Activated CD4-positive, alpha-beta T cell treated with anti-CD3 and anti-CD28 coated beads, Interleukin-2, amount 10 ng/mL, durations not matched to agents 7 days and 5 days (primary cell): Measurements from ENCODE around the gene DHRS2. TPM values are rescaled to one million over a fixed set of nuclear protein-coding genes. Genes with fewer than 3 reads are reported as not detected.

Source experiments
- CTCF ChIA-PET: fragments of 350-600 bp; sonication (Branson Sonifier 250); formaldehyde crosslinking; loops from one replicate; lab custom pipeline; 2021; ENCODE audit warnings: antibody characterized with exemption; lab: Charles Lee
- POLR2A ChIA-PET: fragments of 350-600 bp; sonication (Branson Sonifier 250); formaldehyde crosslinking; loops from one replicate; lab custom pipeline; 2021; ENCODE audit warnings: antibody characterized with exemption; lab: Charles Lee
- DNase-seq: peaks from one replicate; pipeline ENCODE4 v3.0.0-alpha.2; 2020
- H3K27ac Mint-ChIP-seq: one replicate; pipeline ENCODE4 v1.8.0; 2021; ENCODE audit warnings: mild to moderate bottlenecking, moderate library complexity, mixed read lengths
- H3K27me3 Mint-ChIP-seq: one replicate; pipeline ENCODE4 v1.8.0; 2021; ENCODE audit warnings: mixed read lengths
- H3K36me3 Mint-ChIP-seq: one replicate; pipeline ENCODE4 v1.8.0; 2021; ENCODE audit warnings: low read depth, mixed read lengths
- H3K4me1 Mint-ChIP-seq: one replicate; pipeline ENCODE4 v1.8.0; 2021; ENCODE audit warnings: mixed read lengths
- H3K4me3 Mint-ChIP-seq: one replicate; pipeline ENCODE4 v1.8.0; 2021; ENCODE audit warnings: mild to moderate bottlenecking, moderate library complexity, mixed read lengths
- H3K9me3 Mint-ChIP-seq: one replicate; pipeline ENCODE4 v1.8.0; 2021; ENCODE audit warnings: mixed read lengths
- total RNA-seq, 2 experiments: library from RNA; stranded (reverse); gene quantifications; one replicate each; pipeline ENCODE4 v1.2.3, GENCODE V29; 2021

DHRS2 gene
- total RNA-seq, 2 experiments from 2014 or later, result 0.44 to 0.50 TPM

DNA sequence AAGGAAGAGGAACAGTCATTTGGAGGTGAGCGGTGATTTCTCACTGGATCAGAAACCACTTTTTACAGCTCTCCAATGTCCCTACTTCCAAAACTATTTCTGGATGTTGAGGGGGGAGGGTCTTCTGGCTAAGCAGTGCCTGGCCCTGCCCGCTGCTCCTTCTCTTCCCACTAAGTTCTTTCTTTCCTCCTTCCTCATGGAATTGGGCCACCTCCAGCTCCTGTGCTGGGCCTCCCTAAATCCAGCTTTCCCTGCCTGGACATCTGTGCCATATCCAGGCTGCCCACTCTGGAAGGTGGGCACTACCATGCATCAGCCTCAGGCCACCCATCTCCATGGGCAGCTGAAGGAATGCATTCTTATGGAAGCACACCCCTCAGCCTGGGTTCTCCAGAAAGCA, 11.5 kb downstream of the DHRS2 start:
- Mint-ChIP-seq H3K27ac (no peak overlapping the region), H3K9me3 (no peaks in the 10 kb centered on the region), H3K27me3 (no peaks in the 10 kb centered on the region), H3K4me1 (no peaks in the 10 kb centered on the region), H3K4me3 (no peak overlapping the region), H3K36me3 (no peaks in the 10 kb centered on the region)
- ChIA-PET POLR2A (no interaction called here), CTCF (interaction anchor here (0.7 kb wide), 1 partner anchor 10 kb away, joined by 3 read pairs; no protein-coding TSS in a partner anchor)
- DNase-seq, result no peak

DNA sequence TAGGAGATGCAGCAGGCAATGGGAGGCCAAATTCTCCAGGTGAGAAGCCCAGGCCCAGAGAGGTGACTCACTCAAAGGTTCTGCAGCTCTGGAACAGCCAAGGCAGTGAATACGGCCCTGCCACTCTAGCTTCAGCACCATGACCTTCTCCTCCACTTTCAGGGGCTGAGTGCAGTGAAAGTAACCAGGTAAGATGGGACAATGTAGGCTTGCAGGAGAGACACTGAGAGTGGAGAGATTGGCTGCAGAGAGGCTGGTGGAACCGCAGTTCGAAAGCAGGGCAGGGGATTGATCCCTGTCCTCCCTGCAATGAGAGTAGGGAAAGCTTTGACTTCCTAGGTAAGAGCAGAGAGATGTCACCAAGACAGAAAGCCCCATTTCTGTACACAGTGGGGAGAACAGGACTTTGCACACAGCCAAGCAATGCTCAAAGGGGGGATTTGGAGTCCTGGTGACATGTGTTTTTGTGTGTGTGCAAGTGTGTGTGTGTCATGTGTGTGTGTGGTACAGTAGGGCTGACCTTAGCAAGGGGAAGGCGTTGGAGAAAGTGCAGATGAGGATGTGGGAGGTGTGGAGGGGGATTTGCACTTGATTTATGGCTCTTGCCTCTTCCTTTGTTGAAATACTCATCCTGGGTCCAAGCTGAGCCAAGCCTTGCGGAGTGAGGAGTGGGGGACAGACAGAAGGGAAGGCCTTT, 12.7 kb downstream of the DHRS2 start:
- H3K27me3 Mint-ChIP-seq, result no peaks in the 10 kb centered on the region
- H3K36me3 Mint-ChIP-seq, result no peaks in the 10 kb centered on the region
- CTCF ChIA-PET, result interaction anchor here (0.6 kb wide), 1 partner anchor 207 kb away, joined by 3 read pairs; no protein-coding TSS in a partner anchor
- DNase-seq, result no peak
- H3K4me3 Mint-ChIP-seq, result no peak overlapping the region
- POLR2A ChIA-PET, result no interaction called here
- H3K4me1 Mint-ChIP-seq, result no peaks in the 10 kb centered on the region
- no peaks in the 10 kb centered on the region for H3K9me3 Mint-ChIP-seq
- H3K27ac Mint-ChIP-seq, result no peak overlapping the region

DNA sequence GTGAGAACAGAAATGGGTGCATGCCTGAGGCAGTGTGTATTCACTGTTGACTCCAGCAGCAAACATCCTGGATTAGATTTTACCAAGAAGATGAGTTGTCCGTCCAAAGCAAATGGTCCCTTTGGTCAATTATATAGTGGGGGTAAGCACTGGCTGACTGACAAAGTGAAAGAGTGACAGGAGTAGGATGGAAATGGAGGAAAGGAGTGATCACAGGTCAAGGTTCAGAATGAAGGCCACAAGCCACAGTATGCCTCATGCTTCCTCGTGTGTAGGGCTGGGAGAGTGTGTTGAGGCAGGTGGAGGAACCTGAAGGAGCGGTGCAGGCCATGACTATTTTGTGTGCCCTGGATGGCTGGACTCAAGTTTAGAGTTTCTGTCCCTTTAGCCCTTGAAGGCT, 14.3 kb downstream of the DHRS2 start:
- POLR2A ChIA-PET, result no interaction called here
- no peak overlapping the region for H3K4me3 Mint-ChIP-seq
- no peaks in the 10 kb centered on the region for H3K4me1 Mint-ChIP-seq
- no peaks in the 10 kb centered on the region for H3K27me3 Mint-ChIP-seq
- H3K36me3 Mint-ChIP-seq, result no peaks in the 10 kb centered on the region
- no peak overlapping the region for H3K27ac Mint-ChIP-seq
- CTCF ChIA-PET, result no interaction called here
- no peak for DNase-seq
- no peaks in the 10 kb centered on the region for H3K9me3 Mint-ChIP-seq

DNA sequence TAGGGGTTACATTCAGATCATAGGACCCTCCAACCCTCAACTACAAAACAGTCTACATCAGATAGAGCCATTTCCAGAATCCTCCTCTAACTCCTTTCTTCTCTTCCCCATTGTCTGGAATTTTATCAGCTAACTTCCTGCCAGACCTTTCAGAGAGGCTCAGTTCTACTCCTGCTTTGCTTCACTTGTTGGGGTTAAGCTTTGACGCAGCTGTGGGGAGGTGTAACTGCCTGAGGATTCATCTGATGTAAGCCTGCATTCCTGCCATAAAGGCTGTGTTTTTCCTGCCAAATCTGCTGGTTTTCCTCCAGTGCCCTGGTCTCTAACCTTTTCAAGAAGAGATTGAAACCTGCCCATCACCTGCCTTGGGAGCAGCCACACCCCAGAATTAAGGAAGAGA, 16.9 kb downstream of the DHRS2 start:
- Mint-ChIP-seq H3K27me3 (no peaks in the 10 kb centered on the region), H3K36me3 (no peaks in the 10 kb centered on the region), H3K4me1 (no peaks in the 10 kb centered on the region), H3K4me3 (no peak overlapping the region), H3K27ac (no peak overlapping the region), H3K9me3 (no peaks in the 10 kb centered on the region)
- no peak for DNase-seq
- CTCF ChIA-PET, result interaction anchor here (1.7 kb wide), 1 partner anchor 21 kb away, joined by 4 read pairs; no protein-coding TSS in a partner anchor
- POLR2A ChIA-PET, result no interaction called here

DNA sequence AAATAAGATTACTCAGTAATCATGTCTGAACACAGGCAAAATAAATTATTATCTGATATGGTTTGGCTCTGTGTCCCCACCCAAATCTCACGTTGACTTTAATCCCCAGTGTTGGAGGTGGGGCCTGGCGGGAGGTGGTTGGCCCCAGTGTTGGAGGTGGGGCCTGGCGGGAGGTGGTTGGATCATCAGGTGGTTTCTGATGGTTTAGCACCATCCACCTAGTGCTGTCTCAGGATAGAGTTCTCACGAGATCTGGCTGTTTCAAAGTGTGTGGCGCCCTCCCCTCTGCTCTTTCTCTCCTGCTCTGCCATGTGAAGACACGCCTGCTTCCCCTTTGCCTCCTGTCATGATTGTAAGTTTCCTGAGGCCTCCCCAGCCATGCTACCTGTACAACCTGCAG, 18.1 kb downstream of the DHRS2 start:
- Mint-ChIP-seq H3K9me3 (no peaks in the 10 kb centered on the region), H3K4me3 (no peak overlapping the region), H3K27me3 (no peaks in the 10 kb centered on the region), H3K4me1 (no peaks in the 10 kb centered on the region), H3K36me3 (no peaks in the 10 kb centered on the region), H3K27ac (no peak overlapping the region)
- no peak for DNase-seq
- CTCF ChIA-PET, result no interaction called here
- POLR2A ChIA-PET, result no interaction called here

DNA sequence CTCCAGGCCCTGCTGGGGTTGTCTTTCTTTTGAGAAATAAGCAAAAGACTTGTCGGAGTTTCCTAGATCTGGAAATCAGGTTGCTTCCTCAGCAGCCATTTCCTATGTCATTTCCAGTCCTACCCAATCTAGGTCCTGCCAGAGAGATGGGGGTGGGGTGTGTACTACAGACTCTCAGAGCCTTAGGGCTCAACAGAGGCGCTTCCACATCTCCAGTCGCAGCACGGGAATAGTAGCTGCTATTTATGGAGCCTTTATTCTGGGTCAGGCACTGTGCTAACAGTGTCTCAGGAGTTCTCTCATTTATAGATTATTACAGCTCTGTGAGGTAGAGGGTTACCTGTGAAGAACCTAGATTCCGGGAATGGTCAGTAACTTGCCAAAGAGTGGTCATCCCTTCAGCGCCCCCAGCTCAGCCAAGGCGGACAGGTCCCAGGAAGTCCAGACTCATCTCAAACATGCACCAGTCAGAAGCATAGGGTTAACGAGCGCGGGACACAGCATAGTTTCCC, 21.9 kb downstream of the DHRS2 start:
- ChIA-PET POLR2A (no interaction called here), CTCF (no interaction called here)
- H3K4me3 Mint-ChIP-seq, result no peak overlapping the region
- no peaks in the 10 kb centered on the region for H3K27me3 Mint-ChIP-seq
- no peaks in the 10 kb centered on the region for H3K4me1 Mint-ChIP-seq
- no peaks in the 10 kb centered on the region for H3K36me3 Mint-ChIP-seq
- no peaks in the 10 kb centered on the region for H3K9me3 Mint-ChIP-seq
- no peak overlapping the region for H3K27ac Mint-ChIP-seq
- no peak for DNase-seq

DNA sequence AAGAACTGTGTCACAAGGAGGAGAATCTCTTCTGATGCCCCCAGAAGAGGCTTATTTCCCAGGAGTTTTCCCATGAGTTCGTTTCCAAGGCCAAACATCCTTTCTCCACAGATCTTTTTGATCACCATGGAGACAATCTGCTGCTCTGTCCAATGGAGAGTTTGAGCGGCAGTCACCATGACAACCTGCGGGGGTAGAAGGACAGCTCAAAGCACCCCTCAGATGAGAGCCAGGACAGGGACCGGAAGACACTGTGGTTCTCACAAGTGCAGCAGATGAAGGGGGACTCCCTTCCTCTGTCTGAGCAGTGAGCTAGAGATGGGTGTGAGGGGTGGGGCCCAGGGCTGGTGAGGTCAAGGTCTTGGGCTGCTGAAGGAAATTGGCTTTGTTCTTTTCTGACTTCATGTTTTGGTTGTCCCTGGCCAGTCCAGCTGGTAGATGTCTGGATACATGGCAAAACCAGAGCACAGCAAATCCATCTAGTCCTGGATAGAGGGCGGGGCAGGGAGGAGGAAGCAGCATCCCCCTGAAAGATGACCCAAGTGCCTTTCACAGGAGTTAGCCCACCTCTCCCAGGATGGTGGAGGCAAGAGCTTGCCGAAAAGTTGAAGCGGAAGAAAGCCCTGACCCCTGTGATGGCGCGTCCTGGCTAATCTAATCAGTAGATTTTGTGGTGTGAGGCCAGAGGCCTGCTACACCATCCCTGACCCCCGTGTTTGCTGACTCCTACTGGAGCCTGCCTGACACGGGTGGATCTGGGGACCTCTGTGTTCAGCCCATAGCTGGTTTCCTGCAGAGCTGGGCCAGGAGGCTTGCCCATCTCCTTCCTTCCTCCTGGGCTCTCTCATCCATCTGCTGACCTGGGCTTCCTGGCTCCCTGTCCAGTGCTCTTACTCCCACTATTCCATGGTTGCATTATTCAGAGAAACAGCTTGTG, 24.4 kb downstream of the DHRS2 start:
- ChIA-PET CTCF (interaction anchor here (1.2 kb wide), 1 partner anchor 22 kb away, joined by 5 read pairs; no protein-coding TSS in a partner anchor), POLR2A (no interaction called here)
- Mint-ChIP-seq H3K4me3 (no peak overlapping the region), H3K27ac (no peak overlapping the region), H3K4me1 (no peaks in the 10 kb centered on the region), H3K27me3 (no peaks in the 10 kb centered on the region), H3K36me3 (no peaks in the 10 kb centered on the region), H3K9me3 (no peaks in the 10 kb centered on the region)
- no peak for DNase-seq

DNA sequence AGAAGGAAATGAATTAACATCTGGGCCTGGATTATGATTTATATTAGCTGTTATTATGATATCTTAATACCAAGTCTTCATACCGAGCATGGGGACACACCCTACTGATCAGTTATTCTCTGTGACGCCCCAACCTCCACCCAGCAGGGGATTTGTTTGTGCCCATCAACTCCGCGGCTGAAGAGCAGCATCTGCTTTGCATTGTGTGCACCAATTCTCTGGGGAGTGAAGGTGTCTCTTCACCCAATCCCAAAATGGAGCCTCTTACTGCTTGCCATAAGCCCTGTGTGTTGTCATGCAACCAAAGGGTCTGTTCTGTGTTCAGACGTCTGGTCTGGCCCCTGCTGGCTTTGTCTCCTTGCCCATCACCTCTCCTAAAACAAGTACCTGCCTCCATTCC, 25.4 kb downstream of the DHRS2 start:
- no peaks in the 10 kb centered on the region for H3K9me3 Mint-ChIP-seq
- ChIA-PET POLR2A (no interaction called here), CTCF (interaction anchor here (1.2 kb wide), 1 partner anchor 21 kb away, joined by 5 read pairs; no protein-coding TSS in a partner anchor)
- no peaks in the 10 kb centered on the region for H3K4me1 Mint-ChIP-seq
- H3K27ac Mint-ChIP-seq, result no peak overlapping the region
- H3K4me3 Mint-ChIP-seq, result no peak overlapping the region
- no peak for DNase-seq
- no peaks in the 10 kb centered on the region for H3K27me3 Mint-ChIP-seq
- H3K36me3 Mint-ChIP-seq, result no peaks in the 10 kb centered on the region

DNA sequence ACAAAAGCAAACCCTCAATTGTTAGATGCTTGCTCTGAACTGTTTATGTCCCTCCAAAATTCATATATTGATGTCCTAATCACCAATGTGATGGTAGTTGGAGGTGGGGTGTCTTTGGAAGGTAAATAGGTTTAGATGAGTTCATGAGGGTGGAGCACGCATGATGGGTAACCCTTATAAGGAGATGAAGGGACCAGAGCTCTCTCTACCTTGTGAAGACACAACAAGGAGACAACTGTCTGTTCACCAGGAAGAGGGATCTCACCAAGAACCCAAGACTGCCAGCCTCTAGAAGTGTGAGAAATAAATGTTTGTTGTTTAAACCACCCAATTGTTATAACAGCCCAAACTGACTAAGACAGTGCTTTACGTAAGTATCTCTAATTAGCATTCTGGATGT, 27.0 kb downstream of the DHRS2 start:
- CTCF ChIA-PET, result no interaction called here

DNA sequence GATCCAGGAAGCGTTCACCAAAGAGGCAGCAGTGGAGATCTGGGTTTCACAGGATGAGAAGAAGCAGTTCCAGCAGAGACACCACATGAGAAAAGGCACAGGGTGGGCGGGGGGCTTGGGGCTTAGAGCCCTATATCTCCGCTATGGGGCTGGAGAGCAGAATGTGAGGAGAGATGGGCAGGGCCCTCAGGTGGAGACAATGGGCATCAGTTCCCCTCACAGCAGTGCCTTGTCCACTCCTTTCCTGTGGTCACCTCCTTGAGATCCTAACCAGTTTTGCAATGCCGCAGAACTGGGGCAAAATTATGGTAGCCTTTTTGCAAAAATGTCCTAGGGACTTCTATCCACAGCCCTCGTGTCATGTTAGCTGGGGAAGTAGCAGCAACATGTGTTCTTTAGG, 27.5 kb downstream of the DHRS2 start:
- ChIA-PET POLR2A (no interaction called here), CTCF (no interaction called here)

More for the DNA sequence above, 27.0 kb downstream of the DHRS2 start:
- no peak for DNase-seq
- POLR2A ChIA-PET, result no interaction called here
- H3K4me1 Mint-ChIP-seq, result no peaks in the 10 kb centered on the region
- H3K27me3 Mint-ChIP-seq, result peaks cover 3% of the 10 kb centered on the region
- H3K36me3 Mint-ChIP-seq, result no peaks in the 10 kb centered on the region
- H3K27ac Mint-ChIP-seq, result no peak overlapping the region
- H3K9me3 Mint-ChIP-seq, result no peaks in the 10 kb centered on the region
- no peak overlapping the region for H3K4me3 Mint-ChIP-seq

DNA sequence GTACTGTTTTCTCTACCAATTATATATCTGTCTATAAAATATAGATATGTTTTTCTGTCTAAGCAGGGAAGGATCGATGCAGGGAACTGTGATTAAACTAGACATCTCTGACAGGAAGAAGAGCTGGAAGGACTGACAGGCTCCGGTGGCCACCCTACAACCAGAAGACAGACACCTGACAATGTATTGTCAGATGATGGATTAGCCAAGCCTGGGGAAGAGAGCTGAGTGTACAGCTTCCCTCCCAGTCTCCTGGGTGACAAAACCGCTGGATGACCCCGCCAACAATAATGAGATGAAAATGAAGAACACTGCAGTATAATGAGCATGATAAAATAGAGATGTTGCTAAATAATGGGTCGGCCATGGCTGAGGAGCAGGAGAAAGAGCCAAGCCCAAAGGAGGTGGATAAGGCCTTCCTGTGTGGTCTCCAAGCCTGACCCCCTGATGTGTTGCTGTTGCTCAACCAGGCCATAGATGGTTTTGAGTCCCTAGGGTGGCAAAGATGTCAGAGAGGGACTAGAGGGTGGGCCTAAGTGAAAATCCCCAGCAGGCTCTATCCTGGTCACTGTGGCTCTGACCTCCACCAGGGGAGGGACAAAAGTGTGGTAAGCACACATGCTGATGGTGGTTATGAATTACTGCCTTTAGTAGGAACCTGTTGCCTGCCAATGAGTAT, 28.2 kb downstream of the DHRS2 start:
- Mint-ChIP-seq H3K4me3 (no peak overlapping the region), H3K9me3 (no peaks in the 10 kb centered on the region), H3K4me1 (no peaks in the 10 kb centered on the region), H3K27me3 (peaks cover 3% of the 10 kb centered on the region), H3K36me3 (no peaks in the 10 kb centered on the region), H3K27ac (no peak overlapping the region)
- DNase-seq, result no peak
- POLR2A ChIA-PET, result no interaction called here
- CTCF ChIA-PET, result no interaction called here

More for the DNA sequence above, 27.5 kb downstream of the DHRS2 start:
- Mint-ChIP-seq H3K9me3 (no peaks in the 10 kb centered on the region), H3K27me3 (peaks cover 3% of the 10 kb centered on the region), H3K4me3 (no peak overlapping the region), H3K36me3 (no peaks in the 10 kb centered on the region), H3K27ac (no peak overlapping the region), H3K4me1 (no peaks in the 10 kb centered on the region)
- no peak for DNase-seq

DNA sequence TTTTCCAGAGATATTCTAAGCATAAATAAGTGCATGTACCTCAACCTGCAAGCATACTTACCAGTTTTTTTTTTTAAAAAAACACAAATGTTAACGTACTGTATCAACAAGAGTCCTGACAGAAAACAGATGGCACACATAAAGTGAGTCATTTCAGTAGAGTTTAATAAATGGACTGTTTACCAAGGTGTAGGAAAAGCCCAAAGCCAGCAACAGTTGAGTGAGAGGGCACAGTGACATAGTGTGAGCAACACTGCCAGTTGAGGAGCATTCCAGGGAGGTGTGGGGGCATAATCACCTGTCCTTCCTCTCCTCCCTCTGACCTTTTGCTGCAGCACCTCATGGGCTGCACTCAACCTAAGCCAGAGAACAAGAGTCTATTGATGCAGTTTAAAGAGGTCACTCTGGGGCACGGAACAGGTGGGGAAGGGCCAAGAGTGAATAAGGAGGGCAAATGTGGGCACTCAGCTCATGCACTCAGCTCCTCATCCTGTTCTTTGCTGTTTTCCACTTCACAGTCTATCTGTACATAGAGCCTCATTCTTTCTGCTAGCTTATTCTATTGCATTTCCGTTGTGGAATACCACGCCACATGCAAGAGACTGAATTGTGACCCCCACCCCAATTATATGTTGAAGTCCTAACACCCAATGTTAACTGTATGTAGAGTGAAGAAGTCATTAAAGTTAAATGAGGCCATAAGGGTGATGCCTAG, 29.3 kb downstream of the DHRS2 start:
- Mint-ChIP-seq H3K4me1 (no peaks in the 10 kb centered on the region), H3K27ac (no peak overlapping the region), H3K27me3 (peaks cover 3% of the 10 kb centered on the region), H3K9me3 (no peaks in the 10 kb centered on the region), H3K4me3 (no peak overlapping the region), H3K36me3 (no peaks in the 10 kb centered on the region)
- no peak for DNase-seq
- ChIA-PET POLR2A (no interaction called here), CTCF (interaction anchor here (0.7 to 2.3 kb wide), 5 partner anchors 34 to 396 kb away, joined by 3 to 7 read pairs (median 4); no protein-coding TSS in a partner anchor)
